Measurements from ENCODE around the gene LAMC2. TPM values are rescaled to one million over a fixed set of nuclear protein-coding genes. Genes with fewer than 3 reads are reported as not detected.

The LAMC2 gene
- total RNA-seq, 1 donor from 2014 or later: 14.8 TPM

DNA sequence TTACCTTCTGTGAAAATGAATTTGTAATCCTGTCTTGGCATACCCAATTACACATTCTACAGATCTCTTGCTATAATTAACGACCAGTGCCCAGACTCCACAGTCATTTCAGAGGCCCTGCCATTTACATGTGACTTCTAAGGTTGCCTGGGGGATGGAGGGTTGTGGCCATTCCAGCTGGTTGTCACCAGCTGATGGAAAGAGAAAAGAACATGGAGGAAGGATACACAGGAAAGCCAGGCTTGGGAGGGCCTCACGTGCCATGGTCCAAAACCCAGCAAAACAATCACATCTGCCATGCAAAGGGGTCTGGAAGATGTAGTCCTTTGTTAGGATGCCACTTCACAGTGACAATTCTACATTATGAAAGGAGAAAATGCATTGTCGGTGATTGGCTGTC is 59.3 kb downstream of the LAMC2 start:
- Mint-ChIP-seq H3K4me3 (no peak overlapping the region), H3K27ac (no peak overlapping the region), H3K27me3 (no peaks in the 10 kb centered on the region), H3K4me1 (ENCODE audit: unreplicated experiment) (no peaks in the 10 kb centered on the region), H3K9me3 (peaks cover 4% of the 10 kb centered on the region), H3K36me3 (peaks cover 4% of the 10 kb centered on the region)
- no peak for DNase-seq (ENCODE audit: extremely low spot score, unreplicated experiment)
- TF ChIP-seq, protein P1, sequence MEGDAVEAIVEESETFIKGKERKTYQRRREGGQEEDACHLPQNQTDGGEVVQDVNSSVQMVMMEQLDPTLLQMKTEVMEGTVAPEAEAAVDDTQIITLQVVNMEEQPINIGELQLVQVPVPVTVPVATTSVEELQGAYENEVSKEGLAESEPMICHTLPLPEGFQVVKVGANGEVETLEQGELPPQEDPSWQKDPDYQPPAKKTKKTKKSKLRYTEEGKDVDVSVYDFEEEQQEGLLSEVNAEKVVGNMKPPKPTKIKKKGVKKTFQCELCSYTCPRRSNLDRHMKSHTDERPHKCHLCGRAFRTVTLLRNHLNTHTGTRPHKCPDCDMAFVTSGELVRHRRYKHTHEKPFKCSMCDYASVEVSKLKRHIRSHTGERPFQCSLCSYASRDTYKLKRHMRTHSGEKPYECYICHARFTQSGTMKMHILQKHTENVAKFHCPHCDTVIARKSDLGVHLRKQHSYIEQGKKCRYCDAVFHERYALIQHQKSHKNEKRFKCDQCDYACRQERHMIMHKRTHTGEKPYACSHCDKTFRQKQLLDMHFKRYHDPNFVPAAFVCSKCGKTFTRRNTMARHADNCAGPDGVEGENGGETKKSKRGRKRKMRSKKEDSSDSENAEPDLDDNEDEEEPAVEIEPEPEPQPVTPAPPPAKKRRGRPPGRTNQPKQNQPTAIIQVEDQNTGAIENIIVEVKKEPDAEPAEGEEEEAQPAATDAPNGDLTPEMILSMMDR (conservative IDR thresholded peaks at IDR 0.05): no peak

DNA sequence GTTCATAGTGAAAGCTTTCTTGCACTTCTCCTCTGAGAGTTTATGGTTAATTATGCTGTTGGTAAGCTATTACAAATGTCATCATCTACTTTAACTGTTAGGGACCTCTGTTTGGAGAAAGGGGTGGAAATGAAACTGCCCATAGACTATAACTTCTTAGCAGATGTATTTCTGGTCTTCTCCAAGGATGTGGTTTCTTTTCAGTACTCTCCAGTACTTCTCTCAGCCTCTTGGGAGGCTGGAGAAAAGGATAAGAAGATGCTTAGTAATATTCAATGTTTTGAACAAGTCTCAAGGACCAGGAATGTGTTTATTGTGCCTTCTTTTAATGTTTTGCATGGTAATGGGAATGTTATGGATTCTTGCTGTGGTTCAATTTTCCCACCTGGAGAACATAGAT is 60.4 kb downstream of the LAMC2 start:
- H3K4me3 Mint-ChIP-seq: no peak overlapping the region
- H3K4me1 Mint-ChIP-seq (ENCODE audit: unreplicated experiment): no peaks in the 10 kb centered on the region
- no peaks in the 10 kb centered on the region for H3K27me3 Mint-ChIP-seq
- TF ChIP-seq, protein P1 (conservative IDR thresholded peaks at IDR 0.05): no peak
- no peak overlapping the region for H3K27ac Mint-ChIP-seq
- peaks cover 6% of the 10 kb centered on the region for H3K9me3 Mint-ChIP-seq
- no peak for DNase-seq (ENCODE audit: extremely low spot score, unreplicated experiment)
- peaks cover 4% of the 10 kb centered on the region for H3K36me3 Mint-ChIP-seq

DNA sequence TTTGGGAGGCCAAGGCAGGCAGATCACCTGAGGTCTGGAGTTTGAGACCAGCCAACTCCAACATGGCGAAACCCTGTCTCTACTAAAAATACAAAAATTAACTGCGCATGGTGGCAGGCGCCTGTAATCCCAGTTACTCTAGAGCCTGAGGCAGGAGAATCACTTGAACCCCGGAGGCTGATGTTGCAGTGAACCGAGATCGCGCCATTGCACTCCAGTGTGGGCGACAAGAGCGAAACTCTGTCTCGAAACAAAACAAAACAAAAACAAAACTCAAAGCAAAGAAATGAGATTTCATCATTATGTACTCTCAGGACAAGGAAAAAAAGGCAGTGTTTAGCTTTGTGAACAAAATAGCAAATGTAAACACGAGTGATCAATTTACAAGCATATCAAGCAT is 61.0 kb downstream of the LAMC2 start:
- Mint-ChIP-seq H3K36me3 (peaks cover 2% of the 10 kb centered on the region), H3K27me3 (no peaks in the 10 kb centered on the region), H3K9me3 (peaks cover 12% of the 10 kb centered on the region), H3K27ac (no peak overlapping the region), H3K4me1 (ENCODE audit: unreplicated experiment) (no peaks in the 10 kb centered on the region), H3K4me3 (no peak overlapping the region)
- TF ChIP-seq, protein P1 (conservative IDR thresholded peaks at IDR 0.05): no peak
- no peak for DNase-seq (ENCODE audit: extremely low spot score, unreplicated experiment)

DNA sequence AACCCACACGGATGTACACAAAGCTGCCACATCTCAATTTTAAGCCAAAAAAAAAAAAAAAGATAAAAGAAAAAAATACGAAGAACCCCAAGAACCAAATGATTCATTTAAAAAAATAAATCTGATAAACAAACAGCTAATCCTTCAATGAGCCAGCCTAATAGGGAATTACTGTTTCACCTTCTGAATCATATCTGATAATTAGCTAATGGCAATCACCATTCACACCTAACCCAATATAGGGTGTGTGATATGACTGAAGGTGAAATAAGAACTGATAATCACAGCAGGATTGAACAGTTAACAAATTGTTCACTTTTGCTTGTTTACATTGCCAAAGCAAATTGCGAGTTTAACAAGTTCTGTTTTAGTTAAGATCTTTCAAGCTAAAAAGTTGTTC is 61.4 kb downstream of the LAMC2 start:
- no peak overlapping the region for H3K4me3 Mint-ChIP-seq
- no peaks in the 10 kb centered on the region for H3K4me1 Mint-ChIP-seq (ENCODE audit: unreplicated experiment)
- no peak for DNase-seq (ENCODE audit: extremely low spot score, unreplicated experiment)
- no peaks in the 10 kb centered on the region for H3K36me3 Mint-ChIP-seq
- no peaks in the 10 kb centered on the region for H3K27me3 Mint-ChIP-seq
- no peak overlapping the region for H3K27ac Mint-ChIP-seq
- TF ChIP-seq, protein P1 (conservative IDR thresholded peaks at IDR 0.05): no peak
- peaks cover 12% of the 10 kb centered on the region for H3K9me3 Mint-ChIP-seq

DNA sequence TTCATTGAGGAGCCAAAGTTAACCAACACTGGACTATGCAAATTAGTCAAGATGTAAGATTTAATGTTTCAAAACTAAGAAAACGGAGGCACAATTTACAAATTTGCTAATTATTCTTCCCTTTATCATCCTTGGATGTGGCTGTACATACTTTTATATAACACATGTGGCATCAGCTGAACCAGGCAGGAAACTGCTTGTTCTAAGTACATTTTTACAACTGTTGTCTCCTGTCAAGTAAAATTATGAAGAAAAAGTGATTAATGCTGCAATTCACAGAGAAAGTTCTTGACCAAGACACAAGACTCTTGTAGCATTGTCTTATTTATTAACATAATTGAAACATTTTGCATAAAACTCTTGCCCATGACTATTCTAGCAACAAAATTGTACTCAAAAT is 61.9 kb downstream of the LAMC2 start:
- DNase-seq (ENCODE audit: extremely low spot score, unreplicated experiment): no peak
- H3K27me3 Mint-ChIP-seq: no peaks in the 10 kb centered on the region
- H3K4me1 Mint-ChIP-seq (ENCODE audit: unreplicated experiment): no peaks in the 10 kb centered on the region
- TF ChIP-seq, protein P1 (conservative IDR thresholded peaks at IDR 0.05): no peak
- H3K9me3 Mint-ChIP-seq: peaks cover 12% of the 10 kb centered on the region
- no peak overlapping the region for H3K4me3 Mint-ChIP-seq
- H3K27ac Mint-ChIP-seq: no peak overlapping the region
- H3K36me3 Mint-ChIP-seq: no peaks in the 10 kb centered on the region

Data from type B pancreatic cell (in vitro differentiated cells).